Measurements from ENCODE around the gene TP73. TPM values are rescaled to one million over a fixed set of nuclear protein-coding genes. Genes with fewer than 3 reads are reported as not detected.

Gene TP73
- total RNA-seq, 1 donor from 2014 or later, result 1.4 TPM

DNA sequence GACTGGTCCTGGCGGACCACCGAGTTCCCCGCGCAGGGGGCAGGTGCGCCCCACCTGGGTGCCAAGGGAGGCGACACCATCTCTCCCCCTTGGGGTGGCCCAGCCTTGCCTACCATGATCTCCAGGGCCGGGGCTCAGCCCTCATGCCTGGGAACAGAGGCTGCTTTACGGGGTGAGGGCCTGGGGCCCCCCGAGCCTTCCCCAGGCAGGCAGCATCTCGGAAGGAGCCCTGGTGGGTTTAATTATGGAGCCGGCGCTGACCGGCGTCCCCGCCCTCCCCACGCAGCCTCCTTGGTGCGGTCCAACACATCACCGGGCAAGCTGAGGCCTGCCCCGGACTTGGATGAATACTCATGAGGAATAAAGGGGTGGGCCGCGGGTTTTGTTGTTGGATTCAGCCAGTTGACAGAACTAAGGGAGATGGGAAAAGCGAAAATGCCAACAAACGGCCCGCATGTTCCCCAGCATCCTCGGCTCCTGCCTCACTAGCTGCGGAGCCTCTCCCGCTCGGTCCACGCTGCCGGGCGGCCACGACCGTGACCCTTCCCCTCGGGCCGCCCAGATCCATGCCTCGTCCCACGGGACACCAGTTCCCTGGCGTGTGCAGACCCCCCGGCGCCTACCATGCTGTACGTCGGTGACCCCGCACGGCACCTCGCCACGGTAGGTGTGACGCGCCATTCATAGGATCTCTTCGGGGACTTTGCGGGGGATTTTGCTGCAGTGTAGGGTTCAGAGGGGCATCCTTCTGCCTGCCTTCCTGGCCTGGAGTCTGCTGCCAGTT, 38.2 kb downstream of the TP73 start:
- Mint-ChIP-seq H3K27ac (no peak overlapping the region), H3K36me3 (ENCODE audit: low read depth) (no peaks in the 10 kb centered on the region), H3K9me3 (no peaks in the 10 kb centered on the region), H3K27me3 (ENCODE audit: insufficient read depth) (no peaks in the 10 kb centered on the region), H3K4me1 (ENCODE audit: low read depth) (no peaks in the 10 kb centered on the region), H3K4me3 (no peak overlapping the region)
- DNase-seq (ENCODE audit: low spot score), result no peak
- intact Hi-C loops (cut with micrococcal nuclease), result no loop called here

DNA sequence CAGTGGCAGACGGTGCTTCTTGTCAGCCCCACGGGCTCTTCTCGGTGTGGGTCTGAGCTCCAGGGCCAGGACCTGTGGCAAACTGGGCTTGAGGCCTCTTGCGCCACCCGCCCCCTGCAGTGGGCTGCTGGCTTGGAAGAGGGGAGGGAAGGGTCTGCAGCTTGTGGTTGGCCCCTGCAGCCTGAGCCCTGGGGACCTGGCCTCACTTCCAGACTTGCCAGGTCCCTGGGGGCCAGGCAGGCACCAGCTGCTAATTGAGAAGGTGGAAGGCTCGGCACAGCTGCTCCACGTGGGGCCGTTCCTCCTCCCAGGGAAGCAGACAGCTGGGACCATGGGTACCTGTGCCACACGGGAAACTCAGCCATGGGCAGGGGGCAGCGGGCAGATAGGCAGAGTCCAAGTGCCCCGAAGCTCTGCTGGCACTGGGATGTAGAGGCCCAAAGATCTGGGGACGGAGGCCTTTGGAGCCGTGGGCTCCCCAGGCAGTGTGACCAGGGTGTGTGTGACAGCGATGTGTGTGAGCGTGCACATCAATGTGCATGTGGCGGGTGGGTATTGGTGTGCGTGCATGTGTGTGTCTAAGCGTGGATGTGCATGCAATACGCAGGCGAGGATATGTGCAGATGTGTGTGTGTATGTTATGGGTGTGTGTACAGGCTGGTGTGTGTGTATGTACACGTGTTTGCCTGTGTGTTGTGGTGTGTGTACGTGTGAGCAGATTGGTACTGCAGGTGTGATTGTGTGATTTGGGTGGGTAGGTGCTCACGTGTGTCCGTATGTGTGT, 39.3 kb downstream of the TP73 start:
- intact Hi-C loops (cut with micrococcal nuclease), result no loop called here
- Mint-ChIP-seq H3K27ac (no peak overlapping the region), H3K9me3 (no peaks in the 10 kb centered on the region), H3K27me3 (ENCODE audit: insufficient read depth) (no peaks in the 10 kb centered on the region), H3K36me3 (ENCODE audit: low read depth) (no peaks in the 10 kb centered on the region), H3K4me3 (no peak overlapping the region), H3K4me1 (ENCODE audit: low read depth) (no peaks in the 10 kb centered on the region)
- no peak for DNase-seq (ENCODE audit: low spot score)

DNA sequence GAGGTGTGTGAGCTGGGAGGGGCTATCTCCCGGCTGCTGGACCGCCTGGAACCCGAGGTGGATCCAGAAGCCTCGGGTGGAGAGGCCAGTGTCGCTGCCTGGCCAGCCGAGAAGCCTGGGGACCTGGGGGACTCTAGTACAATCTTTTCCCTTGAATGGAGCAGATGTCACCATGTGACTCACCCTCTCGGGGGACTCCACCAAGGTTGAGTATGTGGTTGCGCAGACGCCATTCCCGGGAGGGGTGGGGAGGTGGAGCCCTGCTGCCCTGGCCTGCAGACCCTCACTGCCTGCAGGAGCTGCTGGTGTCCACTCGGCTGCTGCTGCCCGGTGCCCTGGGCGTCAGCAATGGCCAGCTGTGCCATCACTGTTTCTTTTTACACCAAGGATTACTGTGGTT, 40.3 kb downstream of the TP73 start:
- Mint-ChIP-seq H3K4me3 (no peak overlapping the region), H3K4me1 (ENCODE audit: low read depth) (no peaks in the 10 kb centered on the region), H3K27ac (no peak overlapping the region), H3K9me3 (no peaks in the 10 kb centered on the region), H3K36me3 (ENCODE audit: low read depth) (no peaks in the 10 kb centered on the region), H3K27me3 (ENCODE audit: insufficient read depth) (no peaks in the 10 kb centered on the region)
- intact Hi-C loops (cut with micrococcal nuclease), result no loop called here
- DNase-seq (ENCODE audit: low spot score), result no peak

DNA sequence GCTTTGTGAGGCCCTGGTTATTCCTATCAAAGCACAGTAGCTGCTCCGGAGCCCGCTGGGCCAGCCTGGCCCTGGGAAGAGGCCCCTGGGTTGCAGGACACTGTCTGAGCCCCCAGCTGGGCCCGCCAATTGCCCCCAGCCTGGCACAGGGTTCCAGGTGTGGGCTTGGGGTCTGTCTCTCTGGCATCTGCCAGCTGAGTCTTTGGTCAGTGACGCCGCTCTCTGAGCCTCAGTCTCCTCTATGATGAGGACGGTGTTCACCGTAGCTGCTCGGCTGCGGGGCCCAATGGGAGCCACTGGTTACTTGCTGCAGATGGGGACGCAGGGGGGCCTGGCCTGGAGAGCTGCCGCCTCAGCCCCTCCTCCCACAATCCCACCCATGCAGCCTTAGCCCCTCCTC, 41.0 kb downstream of the TP73 start:
- Mint-ChIP-seq H3K27me3 (ENCODE audit: insufficient read depth) (no peaks in the 10 kb centered on the region), H3K36me3 (ENCODE audit: low read depth) (no peaks in the 10 kb centered on the region), H3K9me3 (no peaks in the 10 kb centered on the region), H3K4me3 (no peak overlapping the region), H3K27ac (no peak overlapping the region), H3K4me1 (ENCODE audit: low read depth) (no peaks in the 10 kb centered on the region)
- no peak for DNase-seq (ENCODE audit: low spot score)
- intact Hi-C loops (cut with micrococcal nuclease), result no loop called here

DNA sequence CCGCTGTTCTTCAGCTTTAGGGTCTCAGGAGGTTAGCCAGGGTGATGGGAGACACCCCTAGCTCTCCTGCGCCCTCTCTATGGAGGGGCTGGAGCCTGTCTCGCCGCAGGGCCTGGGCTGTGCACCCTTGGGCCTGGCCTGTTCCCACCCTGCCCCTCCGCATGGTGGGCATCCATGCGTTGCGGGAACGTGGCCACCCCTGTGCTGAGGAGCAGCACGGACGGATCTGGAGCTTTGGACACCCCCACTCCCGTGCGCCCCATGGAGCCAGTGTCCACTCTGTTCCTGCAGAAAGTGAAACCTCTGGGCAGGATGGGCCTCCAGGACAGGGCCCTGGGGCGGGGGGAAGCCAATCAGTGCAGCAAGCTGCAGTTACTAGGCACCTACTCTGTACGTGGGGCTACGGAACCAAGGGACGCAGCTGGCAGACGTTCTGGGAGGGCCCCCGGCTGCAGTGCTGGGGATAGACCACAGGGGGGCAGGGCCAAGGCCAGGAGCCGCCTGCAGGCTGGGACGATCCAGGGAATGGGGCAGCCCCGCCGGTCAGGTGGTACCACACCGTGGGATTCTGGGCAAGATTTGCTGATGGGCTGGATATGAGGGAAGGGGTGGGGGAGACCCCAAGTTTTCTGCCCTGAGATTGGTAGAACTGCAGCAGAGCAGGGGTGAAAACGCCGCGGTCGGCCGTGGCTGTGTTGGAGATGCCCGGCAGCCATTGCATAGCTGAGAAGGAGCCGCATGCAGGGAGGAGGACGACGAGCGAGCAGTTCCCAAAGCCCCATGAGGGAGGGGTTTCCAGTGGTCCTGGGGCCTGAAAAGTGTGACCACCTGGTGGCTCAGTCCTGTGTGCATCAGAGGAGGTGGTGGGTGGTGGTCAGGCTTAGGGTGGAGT, 43.3 kb downstream of the TP73 start:
- Mint-ChIP-seq H3K27me3 (ENCODE audit: insufficient read depth) (no peaks in the 10 kb centered on the region), H3K4me3 (no peak overlapping the region), H3K9me3 (no peaks in the 10 kb centered on the region)

DNA sequence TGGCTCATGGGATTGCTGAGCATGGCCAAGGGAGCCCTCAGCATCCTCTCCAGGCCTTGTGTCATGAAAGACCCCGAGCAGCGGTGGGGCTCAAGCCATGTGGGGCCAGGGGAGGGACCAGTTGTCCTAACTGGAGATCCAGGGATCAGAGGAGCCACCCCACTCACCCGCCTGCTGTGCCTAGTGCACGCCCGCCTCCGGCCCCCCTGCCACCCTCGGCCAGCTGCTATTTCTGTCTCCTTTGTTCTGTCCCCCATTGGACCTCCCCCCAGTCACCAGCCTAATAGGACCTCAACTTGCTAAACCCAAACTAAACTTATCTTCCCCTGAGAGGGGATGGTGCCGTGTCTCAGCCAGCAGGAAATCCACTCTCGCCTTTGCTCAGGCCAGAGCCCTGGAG, 44.4 kb downstream of the TP73 start:
- H3K36me3 Mint-ChIP-seq (ENCODE audit: low read depth), result no peaks in the 10 kb centered on the region
- intact Hi-C loops (cut with micrococcal nuclease), result no loop called here
- no peaks in the 10 kb centered on the region for H3K4me1 Mint-ChIP-seq (ENCODE audit: low read depth)
- H3K9me3 Mint-ChIP-seq, result no peaks in the 10 kb centered on the region
- H3K4me3 Mint-ChIP-seq, result no peak overlapping the region
- DNase-seq (ENCODE audit: low spot score), result no peak
- no peak overlapping the region for H3K27ac Mint-ChIP-seq
- no peaks in the 10 kb centered on the region for H3K27me3 Mint-ChIP-seq (ENCODE audit: insufficient read depth)

More for the DNA sequence above, 43.3 kb downstream of the TP73 start:
- intact Hi-C loops (cut with micrococcal nuclease), result no loop called here
- no peaks in the 10 kb centered on the region for H3K36me3 Mint-ChIP-seq (ENCODE audit: low read depth)
- H3K27ac Mint-ChIP-seq, result no peak overlapping the region
- no peak for DNase-seq (ENCODE audit: low spot score)
- no peaks in the 10 kb centered on the region for H3K4me1 Mint-ChIP-seq (ENCODE audit: low read depth)

DNA sequence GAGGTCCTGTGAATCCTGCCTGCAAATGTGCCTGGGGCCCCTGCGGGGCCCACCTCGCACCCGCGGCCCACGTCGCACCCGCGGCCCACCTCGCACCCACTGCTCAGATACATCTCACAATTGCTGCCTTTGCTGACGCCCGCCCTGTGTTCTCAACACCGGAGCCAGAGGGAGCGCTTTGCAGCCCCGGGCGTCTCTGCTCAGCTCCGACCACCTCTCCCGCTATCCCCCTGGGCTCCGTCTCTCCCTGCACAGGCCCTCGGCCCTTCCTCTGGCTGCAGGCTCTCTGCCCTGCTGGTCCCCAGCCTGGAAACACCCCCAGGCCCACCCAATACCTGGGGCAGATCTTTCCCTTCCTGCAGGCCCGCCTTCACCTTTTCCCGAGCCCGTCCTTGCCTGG, 44.8 kb downstream of the TP73 start:
- no peaks in the 10 kb centered on the region for H3K9me3 Mint-ChIP-seq
- no peak overlapping the region for H3K4me3 Mint-ChIP-seq
- no peak overlapping the region for H3K27ac Mint-ChIP-seq
- DNase-seq (ENCODE audit: low spot score), result no peak
- H3K36me3 Mint-ChIP-seq (ENCODE audit: low read depth), result no peaks in the 10 kb centered on the region
- H3K27me3 Mint-ChIP-seq (ENCODE audit: insufficient read depth), result no peaks in the 10 kb centered on the region
- intact Hi-C loops (cut with micrococcal nuclease), result no loop called here
- no peaks in the 10 kb centered on the region for H3K4me1 Mint-ChIP-seq (ENCODE audit: low read depth)

DNA sequence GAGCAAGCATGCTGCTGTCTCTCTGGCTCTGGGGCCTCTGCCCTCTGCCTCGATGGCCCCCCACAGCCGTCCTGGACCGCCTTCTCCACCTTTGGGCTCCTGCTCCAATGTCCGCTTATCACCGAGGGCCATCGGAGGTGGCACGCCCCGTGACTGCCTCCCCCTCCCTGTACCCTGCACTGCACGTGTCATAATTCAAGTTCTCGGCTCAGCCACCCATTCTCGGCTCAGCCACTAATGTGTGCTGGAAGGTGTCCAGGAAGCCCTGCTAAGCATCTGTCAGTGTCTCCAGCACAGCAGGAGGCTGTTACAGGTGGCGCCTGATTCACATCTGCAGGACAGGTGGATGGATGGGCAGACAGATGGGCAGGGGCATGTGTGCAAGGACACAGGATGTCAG, 45.5 kb downstream of the TP73 start:
- Mint-ChIP-seq H3K9me3 (no peaks in the 10 kb centered on the region), H3K27me3 (ENCODE audit: insufficient read depth) (no peaks in the 10 kb centered on the region), H3K4me3 (no peak overlapping the region), H3K27ac (no peak overlapping the region), H3K36me3 (ENCODE audit: low read depth) (no peaks in the 10 kb centered on the region), H3K4me1 (ENCODE audit: low read depth) (no peaks in the 10 kb centered on the region)
- no peak for DNase-seq (ENCODE audit: low spot score)
- intact Hi-C loops (cut with micrococcal nuclease), result no loop called here

DNA sequence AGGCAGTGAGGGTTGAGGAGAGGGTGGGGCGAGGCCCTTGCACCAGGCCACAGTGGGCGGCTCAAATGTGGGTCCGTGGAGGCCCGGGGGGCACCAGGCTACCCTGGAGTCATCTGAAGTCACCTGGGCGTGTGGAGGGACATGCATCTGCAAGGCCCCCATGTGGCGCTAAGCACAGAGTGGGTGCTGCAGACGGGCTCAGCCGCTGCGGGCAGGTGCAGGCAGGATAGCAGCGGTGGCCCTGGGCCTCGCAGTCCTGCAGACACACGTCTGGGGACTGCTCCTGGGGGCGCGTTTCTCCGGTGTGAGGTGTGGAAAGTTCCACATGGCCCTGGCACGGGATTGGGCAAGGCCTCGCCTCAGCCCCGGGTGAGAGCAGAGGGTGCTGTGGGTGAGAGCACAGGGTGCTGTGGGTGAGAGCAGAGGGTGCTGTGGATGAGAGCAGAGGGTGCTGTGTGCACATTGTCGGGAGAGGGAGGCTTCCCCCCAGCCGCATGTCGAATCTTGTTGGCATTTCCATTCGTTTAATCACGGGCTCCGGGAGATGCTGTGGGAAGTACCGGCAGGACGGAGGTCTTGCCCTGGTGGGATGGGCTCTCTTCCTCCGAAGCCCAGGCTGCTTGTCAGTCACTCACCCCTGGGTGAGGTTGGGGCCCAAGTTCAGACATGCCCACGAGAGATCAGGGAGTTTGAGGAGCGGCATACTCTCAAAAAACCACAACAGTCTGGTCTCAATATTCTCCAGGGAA, 46.5 kb downstream of the TP73 start:
- H3K4me3 Mint-ChIP-seq, result no peak overlapping the region
- intact Hi-C loops (cut with micrococcal nuclease), result no loop called here
- no peaks in the 10 kb centered on the region for H3K9me3 Mint-ChIP-seq
- H3K4me1 Mint-ChIP-seq (ENCODE audit: low read depth), result no peaks in the 10 kb centered on the region
- no peaks in the 10 kb centered on the region for H3K27me3 Mint-ChIP-seq (ENCODE audit: insufficient read depth)
- no peaks in the 10 kb centered on the region for H3K36me3 Mint-ChIP-seq (ENCODE audit: low read depth)
- no peak overlapping the region for H3K27ac Mint-ChIP-seq
- DNase-seq (ENCODE audit: low spot score), result no peak

DNA sequence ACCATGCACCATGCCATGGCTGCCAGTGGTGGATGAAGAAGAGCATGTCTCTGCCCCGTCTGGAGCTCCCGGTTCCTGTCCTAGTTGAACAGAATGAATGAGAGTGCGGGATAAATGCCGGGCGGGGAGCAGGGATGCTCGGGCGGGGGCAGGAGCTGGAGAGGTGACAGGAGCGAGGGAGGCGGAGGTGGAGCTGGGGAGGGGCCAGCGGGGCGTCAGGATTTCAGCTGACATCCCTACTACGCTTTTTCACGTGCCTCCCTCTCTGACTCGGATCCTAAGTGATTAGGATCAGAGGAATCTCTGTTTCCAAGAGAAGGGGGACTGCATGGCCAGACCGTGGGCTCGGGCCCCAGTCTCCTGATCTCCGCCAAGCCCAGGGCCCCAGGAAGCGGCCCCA, 47.3 kb downstream of the TP73 start:
- H3K9me3 Mint-ChIP-seq, result no peaks in the 10 kb centered on the region
- H3K27me3 Mint-ChIP-seq (ENCODE audit: insufficient read depth), result no peaks in the 10 kb centered on the region
- H3K36me3 Mint-ChIP-seq (ENCODE audit: low read depth), result no peaks in the 10 kb centered on the region
- no peak overlapping the region for H3K4me3 Mint-ChIP-seq
- intact Hi-C loops (cut with micrococcal nuclease), result no loop called here
- no peaks in the 10 kb centered on the region for H3K4me1 Mint-ChIP-seq (ENCODE audit: low read depth)
- no peak for DNase-seq (ENCODE audit: low spot score)
- H3K27ac Mint-ChIP-seq, result no peak overlapping the region

DNA sequence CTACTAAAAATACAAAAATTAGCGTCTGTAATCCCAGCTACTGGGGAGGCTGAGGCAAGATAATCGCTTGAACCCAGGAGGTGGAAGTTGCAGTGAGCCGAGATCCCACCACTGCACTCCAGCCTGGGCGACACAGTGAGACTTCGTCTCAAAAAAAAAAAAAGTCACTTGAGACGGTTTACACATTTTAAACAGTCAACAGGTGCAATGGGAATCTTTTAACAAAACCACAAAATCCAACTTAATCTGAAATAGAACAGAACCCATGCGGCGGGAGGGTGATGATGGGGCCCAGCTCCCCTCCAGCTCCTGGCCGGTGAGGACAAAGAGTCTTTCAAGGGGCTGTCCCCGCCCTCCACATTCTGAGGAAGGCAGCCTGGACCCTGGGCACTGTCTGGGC, 48.3 kb downstream of the TP73 start:
- H3K36me3 Mint-ChIP-seq (ENCODE audit: low read depth), result no peaks in the 10 kb centered on the region
- no peak for DNase-seq (ENCODE audit: low spot score)
- no peaks in the 10 kb centered on the region for H3K27me3 Mint-ChIP-seq (ENCODE audit: insufficient read depth)
- H3K4me1 Mint-ChIP-seq (ENCODE audit: low read depth), result no peaks in the 10 kb centered on the region
- no peak overlapping the region for H3K27ac Mint-ChIP-seq
- intact Hi-C loops (cut with micrococcal nuclease), result no loop called here
- H3K4me3 Mint-ChIP-seq, result no peak overlapping the region
- H3K9me3 Mint-ChIP-seq, result no peaks in the 10 kb centered on the region

DNA sequence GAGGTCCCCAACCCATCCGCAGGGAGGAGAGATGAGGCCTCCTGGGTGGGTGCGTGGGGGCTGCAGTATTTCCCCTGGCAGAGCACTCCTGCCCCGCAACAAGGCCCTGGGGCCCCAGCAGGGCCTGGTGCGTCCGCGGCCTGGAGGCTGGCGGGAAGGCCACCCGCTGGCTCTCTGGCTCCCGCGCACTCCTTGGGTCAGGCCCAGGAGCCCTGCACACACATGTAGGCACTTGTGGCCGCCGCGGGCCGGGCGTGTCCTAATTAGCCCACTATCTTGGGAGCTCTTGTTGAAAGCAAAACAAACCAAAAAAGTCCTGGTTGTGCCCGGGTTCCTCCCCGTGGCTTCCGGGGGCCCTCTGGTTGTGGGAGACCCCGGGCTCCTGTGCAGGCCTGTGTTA, 50.2 kb downstream of the TP73 start:
- intact Hi-C loops (cut with micrococcal nuclease), result no loop called here
- no peak for DNase-seq (ENCODE audit: low spot score)
- H3K9me3 Mint-ChIP-seq, result no peaks in the 10 kb centered on the region
- no peak overlapping the region for H3K27ac Mint-ChIP-seq
- H3K4me1 Mint-ChIP-seq (ENCODE audit: low read depth), result no peaks in the 10 kb centered on the region
- no peak overlapping the region for H3K4me3 Mint-ChIP-seq
- no peaks in the 10 kb centered on the region for H3K36me3 Mint-ChIP-seq (ENCODE audit: low read depth)
- H3K27me3 Mint-ChIP-seq (ENCODE audit: insufficient read depth), result peaks cover 2% of the 10 kb centered on the region
